Mesenchymal stem cell (in vitro differentiated cells and primary cell): ENCODE data around the gene ACACA.

Source experiments
- DNase-seq: peaks from one replicate; pipeline ENCODE4 v3.0.0-alpha.2; 2013
- H2AFZ ChIP-seq: one replicate; pipeline ENCODE4 v1.6.1; 2013; ENCODE audit warnings: low read depth, mild to moderate bottlenecking, control low read depth, inconsistent platforms, low read length, moderate library complexity
- H2AK5ac ChIP-seq: 2 replicates; pipeline ENCODE4 v1.6.1; 2013; ENCODE audit warnings: low read length, moderate library complexity, mild to moderate bottlenecking, inconsistent platforms; ENCODE audit not compliant: severe bottlenecking
- H2BK120ac ChIP-seq: one replicate; pipeline ENCODE4 v1.6.1; 2013; ENCODE audit warnings: low read depth, mild to moderate bottlenecking, inconsistent platforms, low read length, moderate library complexity
- H2BK12ac ChIP-seq, 2 experiments: one replicate each; pipeline ENCODE4 v1.6.1; 2013; ENCODE audit warnings: inconsistent platforms in 2 of 2, low read length in 2 of 2, mild to moderate bottlenecking in 2 of 2, moderate library complexity in 2 of 2, control low read depth in 1 of 2
- H2BK15ac ChIP-seq: one replicate; pipeline ENCODE4 v1.6.1; 2013; ENCODE audit warnings: mild to moderate bottlenecking, low read depth, inconsistent platforms; ENCODE audit not compliant: poor library complexity, severe bottlenecking
- H2BK5ac ChIP-seq: 2 replicates; pipeline ENCODE4 v1.6.1; 2013; ENCODE audit warnings: low read depth, mild to moderate bottlenecking, low read length, control low read depth, inconsistent platforms; ENCODE audit not compliant: poor library complexity, severe bottlenecking
- H3K14ac ChIP-seq, 2 experiments: one replicate each; pipeline ENCODE4 v1.6.1; 2013; ENCODE audit warnings: inconsistent platforms in 2 of 2, low read length in 2 of 2, control low read depth in 1 of 2, mild to moderate bottlenecking in 1 of 2, moderate library complexity in 1 of 2
- H3K18ac ChIP-seq, 2 experiments: one replicate each; pipeline ENCODE4 v1.6.1; 2013; ENCODE audit warnings: inconsistent platforms in 2 of 2, low read length in 2 of 2, control low read depth in 1 of 2, low read depth in 1 of 2, mild to moderate bottlenecking in 1 of 2
- H3K23ac ChIP-seq, 2 experiments: one replicate each; pipeline ENCODE4 v1.6.1; 2013; ENCODE audit warnings: inconsistent platforms in 2 of 2, low read length in 2 of 2, mild to moderate bottlenecking in 2 of 2, moderate library complexity in 2 of 2, control low read depth in 1 of 2
- H3K27ac ChIP-seq: 2 replicates; pipeline ENCODE4 v1.5.1; 2013; ENCODE audit warnings: mild to moderate bottlenecking, moderate library complexity, low read length, control low read depth, inconsistent platforms; ENCODE audit not compliant: poor library complexity, severe bottlenecking
- H3K27me3 ChIP-seq, 2 experiments: 2 replicates each; pipeline versions ENCODE4 v1.6.1 to v1.7.0; 2013; ENCODE audit warnings: low read length in 2 of 2, mild to moderate bottlenecking in 2 of 2, moderate library complexity in 2 of 2, control low read depth in 1 of 2, inconsistent platforms in 1 of 2; ENCODE audit not compliant: control insufficient read depth in 1 of 2, insufficient read depth in 1 of 2
- H3K36me3 ChIP-seq, 2 experiments: 2 replicates each; pipeline versions ENCODE4 v1.6.1 to v1.7.0; 2013; ENCODE audit warnings: low read length in 2 of 2, control low read depth in 1 of 2, inconsistent platforms in 1 of 2, low read depth in 1 of 2, mild to moderate bottlenecking in 1 of 2; ENCODE audit not compliant: insufficient read depth in 2 of 2, control insufficient read depth in 1 of 2
- H3K4ac ChIP-seq, 2 experiments: one replicate each; pipeline ENCODE4 v1.6.1; 2013; ENCODE audit warnings: inconsistent platforms in 2 of 2, low read length in 2 of 2, mild to moderate bottlenecking in 2 of 2, moderate library complexity in 2 of 2, control low read depth in 1 of 2, low read depth in 1 of 2
- H3K4me1 ChIP-seq: 2 replicates; pipeline ENCODE4 v1.6.1; 2013; ENCODE audit warnings: low read depth, low read length, control low read depth; ENCODE audit not compliant: control insufficient read depth, insufficient read depth
- H3K4me2 ChIP-seq: 2 replicates; pipeline ENCODE4 v1.6.1; 2013; ENCODE audit warnings: low read length, mild to moderate bottlenecking, inconsistent platforms; ENCODE audit not compliant: poor library complexity, severe bottlenecking
- H3K4me3 ChIP-seq, 2 experiments: 2 replicates each; pipeline versions ENCODE4 v1.5.1 to v1.7.0; 2013; ENCODE audit warnings: low read length in 2 of 2, mild to moderate bottlenecking in 2 of 2, control low read depth in 1 of 2, low read depth in 1 of 2; ENCODE audit not compliant: insufficient read depth in 1 of 2
- H3K79me1 ChIP-seq: replicated peaks from 2 replicates; pipeline ENCODE4 v1.6.1; 2013; ENCODE audit warnings: mild to moderate bottlenecking, control low read depth, low read length, inconsistent platforms; ENCODE audit not compliant: poor library complexity, severe bottlenecking
- H3K9ac ChIP-seq: 2 replicates; pipeline ENCODE4 v1.7.0; 2013; ENCODE audit warnings: mild to moderate bottlenecking, low read length, moderate library complexity
- H3K9me3 ChIP-seq: 2 replicates; pipeline ENCODE4 v1.7.0; 2013; ENCODE audit warnings: mild to moderate bottlenecking, low read length; ENCODE audit not compliant: control insufficient read depth
- H4K8ac ChIP-seq: one replicate; pipeline ENCODE4 v1.6.1; 2013; ENCODE audit warnings: inconsistent platforms, mild to moderate bottlenecking, low read length, moderate library complexity
- H4K91ac ChIP-seq: one replicate; pipeline ENCODE4 v1.6.1; 2013; ENCODE audit warnings: mild to moderate bottlenecking, low read length, inconsistent platforms
- WGBS: methylation state at CpG from one replicate; pipeline ENCODE4 v1.1.7; 2013; ENCODE audit warnings: mixed read lengths; 5-methylcytosine and 5-hydroxymethylcytosine counted together

Gene ACACA

DNA sequence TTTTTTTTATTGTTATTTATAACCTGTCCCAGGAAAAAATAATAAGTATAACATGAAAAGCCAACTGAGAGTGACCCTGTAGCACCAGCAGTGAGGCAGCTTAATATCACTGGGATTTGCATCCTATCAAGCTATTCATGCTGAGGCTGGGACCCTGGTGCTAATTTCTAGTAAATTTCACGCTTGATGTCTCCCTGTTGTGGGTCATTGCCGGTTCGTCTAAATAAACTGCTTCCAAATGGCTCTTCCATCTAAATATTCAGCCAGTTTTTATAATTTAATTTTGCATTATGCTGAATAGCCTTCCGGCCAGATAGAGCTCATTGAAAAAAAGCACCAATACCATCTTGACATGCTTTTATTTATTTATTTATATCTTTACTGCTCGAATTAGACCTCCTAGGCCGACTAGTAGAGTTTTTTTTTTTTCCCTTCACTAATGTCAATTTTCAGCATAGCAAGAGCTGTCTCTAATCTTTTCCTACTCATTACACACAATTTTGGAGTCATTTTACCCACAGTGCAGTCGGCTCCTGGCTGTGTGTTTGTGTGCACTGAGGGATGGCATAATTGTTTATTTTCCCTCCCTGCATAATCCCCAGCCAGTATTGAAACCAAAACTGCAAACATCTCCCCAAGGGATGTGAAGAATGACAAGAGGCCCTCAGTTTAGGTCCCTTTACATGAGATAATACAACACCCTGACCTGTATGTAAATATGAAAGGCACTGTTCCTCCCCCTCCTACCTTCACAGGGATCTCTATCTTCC lies 289.1 kb downstream of the ACACA start:
- Histone ChIP-seq H2BK15ac (no peak overlapping the region), H3K4me3 (no peak overlapping the region), H3K27me3 (no peaks in the 10 kb centered on the region), H3K4ac (no peak overlapping the region), H3K79me1 (peaks cover 5% of the 10 kb centered on the region), H3K23ac (no peak overlapping the region), H3K27ac (no peak overlapping the region), H3K9ac (no peak overlapping the region), H4K91ac (no peak overlapping the region), H3K4me1 (no peaks in the 10 kb centered on the region), H2AK5ac (no peak overlapping the region), H2AFZ (no peak overlapping the region), H3K18ac (no peak overlapping the region), H2BK120ac (no peak overlapping the region), H4K8ac (no peak overlapping the region), H3K14ac (no peak overlapping the region), H3K36me3 (peaks cover 24 to 86% of the 10 kb centered on the region in 2 experiments), H2BK5ac (no peak overlapping the region), H3K9me3 (no peaks in the 10 kb centered on the region), H3K4me2 (no peak overlapping the region), H2BK12ac (no peak overlapping the region)
- DNase-seq = peak; percentile 48
- 90% methylated on average over 6 of the region's 7 CpGs for WGBS

DNA sequence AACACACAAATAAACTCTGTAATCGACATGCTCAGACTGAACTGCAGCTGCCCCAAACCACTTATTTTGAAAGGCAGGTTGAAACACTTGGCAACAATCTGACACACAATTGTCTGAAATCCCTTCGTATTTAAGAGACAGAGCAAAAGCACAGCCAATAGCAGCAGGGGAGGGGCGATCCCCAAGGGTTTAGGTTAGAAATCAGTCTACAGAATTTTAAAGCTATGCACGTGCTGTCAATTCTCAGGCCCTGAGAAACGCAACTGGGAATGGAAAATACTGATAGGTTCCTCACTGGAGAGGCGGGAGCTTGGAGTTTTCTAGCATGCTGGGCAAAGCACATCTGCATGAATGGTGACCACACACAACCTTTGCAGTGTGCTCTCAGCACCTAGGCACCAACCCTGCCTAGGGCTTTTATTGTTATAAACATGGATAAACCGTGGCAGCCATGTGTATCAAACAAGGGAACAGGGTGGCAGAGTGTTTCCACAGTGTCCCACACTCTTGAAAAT lies 289.9 kb downstream of the ACACA start:
- H2BK15ac ChIP-seq = no peak overlapping the region
- H2BK12ac ChIP-seq = no peak overlapping the region
- no peaks in the 10 kb centered on the region for H3K4me1 ChIP-seq
- H4K8ac ChIP-seq = no peak overlapping the region
- H3K36me3 ChIP-seq = peaks cover 20 to 86% of the 10 kb centered on the region in 2 experiments
- no peak overlapping the region for H2BK5ac ChIP-seq
- no peaks in the 10 kb centered on the region for H3K9me3 ChIP-seq
- H4K91ac ChIP-seq = no peak overlapping the region
- H3K4me3 ChIP-seq = no peak overlapping the region
- no peak overlapping the region for H3K14ac ChIP-seq
- H3K9ac ChIP-seq = no peak overlapping the region
- WGBS = 87% methylated on average over 7 of the region's 7 CpGs
- no peak for DNase-seq
- H3K23ac ChIP-seq = no peak overlapping the region
- H3K27ac ChIP-seq = no peak overlapping the region
- no peak overlapping the region for H2BK120ac ChIP-seq
- H3K4ac ChIP-seq = no peak overlapping the region
- H3K79me1 ChIP-seq = peaks cover 3% of the 10 kb centered on the region
- H3K4me2 ChIP-seq = no peak overlapping the region
- H3K18ac ChIP-seq = no peak overlapping the region
- H2AFZ ChIP-seq = no peak overlapping the region
- H3K27me3 ChIP-seq = no peaks in the 10 kb centered on the region
- H2AK5ac ChIP-seq = no peak overlapping the region

DNA sequence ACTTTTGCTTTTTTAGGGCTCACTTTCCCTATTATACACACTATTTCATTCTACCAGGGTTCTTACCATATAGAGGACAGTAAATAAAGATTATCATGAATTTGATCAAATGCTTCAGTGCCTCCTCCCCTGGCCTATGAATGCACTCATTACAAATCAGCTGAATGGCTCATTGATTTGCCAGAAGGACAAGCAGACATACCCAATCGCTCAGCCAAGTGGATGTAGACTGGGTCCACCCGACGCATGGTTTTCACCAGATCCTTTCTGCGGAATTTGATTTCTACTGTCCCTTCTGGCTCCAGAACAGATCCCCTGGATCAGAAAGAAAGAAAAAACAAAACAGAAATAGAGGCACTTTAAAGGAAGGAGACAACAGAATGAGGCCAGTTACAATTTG lies 295.3 kb downstream of the ACACA start:
- Histone ChIP-seq H2BK12ac (no peak overlapping the region), H3K23ac (no peak overlapping the region), H3K36me3 (peaks cover 22 to 96% of the 10 kb centered on the region in 2 experiments), H2AFZ (no peak overlapping the region), H4K91ac (no peak overlapping the region), H3K4me2 (no peak overlapping the region), H3K4ac (no peak overlapping the region), H3K18ac (no peak overlapping the region), H4K8ac (no peak overlapping the region), H3K4me3 (no peak overlapping the region), H3K14ac (no peak overlapping the region), H2BK15ac (no peak overlapping the region), H2BK5ac (no peak overlapping the region), H3K27me3 (no peaks in the 10 kb centered on the region), H3K4me1 (no peaks in the 10 kb centered on the region), H2AK5ac (no peak overlapping the region), H3K79me1 (peaks cover 1% of the 10 kb centered on the region), H3K27ac (no peak overlapping the region), H3K9ac (no peak overlapping the region), H3K9me3 (no peaks in the 10 kb centered on the region), H2BK120ac (no peak overlapping the region)
- WGBS = 98% methylated on average over 4 of the region's 4 CpGs
- no peak for DNase-seq

GRCh38 chr17:37110746-37111145 lies 295.9 kb downstream of the ACACA start:
- no peaks in the 10 kb centered on the region for H3K27me3 ChIP-seq
- no peak overlapping the region for H4K91ac ChIP-seq
- H4K8ac ChIP-seq = no peak overlapping the region
- H3K36me3 ChIP-seq = peaks cover 19 to 90% of the 10 kb centered on the region in 2 experiments
- no peaks in the 10 kb centered on the region for H3K9me3 ChIP-seq
- H3K18ac ChIP-seq = no peak overlapping the region
- H2AK5ac ChIP-seq = no peak overlapping the region
- no peak overlapping the region for H3K4ac ChIP-seq
- H3K9ac ChIP-seq = no peak overlapping the region
- no peak overlapping the region for H3K4me3 ChIP-seq
- 97% methylated on average over 4 of the region's 4 CpGs for WGBS
- no peak overlapping the region for H2BK120ac ChIP-seq
- H3K14ac ChIP-seq = no peak overlapping the region
- H3K79me1 ChIP-seq = peaks cover 1% of the 10 kb centered on the region
- H3K4me1 ChIP-seq = no peaks in the 10 kb centered on the region
- no peak overlapping the region for H2AFZ ChIP-seq
- no peak overlapping the region for H2BK15ac ChIP-seq
- H3K27ac ChIP-seq = no peak overlapping the region
- no peak overlapping the region for H2BK5ac ChIP-seq
- no peak for DNase-seq
- H3K4me2 ChIP-seq = no peak overlapping the region
- no peak overlapping the region for H2BK12ac ChIP-seq
- H3K23ac ChIP-seq = no peak overlapping the region
